HL-60 (cell line): Measurements from ENCODE around the gene ZNF618.

Source experiments
- DNase-seq, 2 experiments: peaks; one replicate each; pipeline ENCODE4 v3.0.0-alpha.2; 2010 to 2020; ENCODE audit warnings: low read depth in 1 of 2, low spot score in 1 of 2
- H3K27ac ChIP-seq: fragments of 250-450 bp; sonication (Bioruptor Pico); replicated peaks from 2 replicates; pipeline ENCODE4 v1.5.1; 2020; ENCODE audit warnings: mild to moderate bottlenecking, moderate library complexity
- H3K27me3 ChIP-seq: fragments of 250-450 bp; sonication (Bioruptor Pico); 2 replicates; pipeline ENCODE4 v1.5.1; 2021; ENCODE audit warnings: mild to moderate bottlenecking, moderate library complexity; ENCODE audit not compliant: insufficient read depth, poor library complexity, severe bottlenecking
- H3K4me3 ChIP-seq: replicated peaks from 2 replicates; pipeline ENCODE4 v1.5.1; 2011; ENCODE audit warnings: mild to moderate bottlenecking, control low read depth, low read length; ENCODE audit not compliant: insufficient read depth
- GABPA ChIP-seq: IDR thresholded peaks from 2 replicates; pipeline ENCODE4 v1.6.1; 2012; ENCODE audit warnings: low read depth
- POLR2AphosphoS5 ChIP-seq: IDR thresholded peaks from 2 replicates; pipeline ENCODE4 v1.6.1; 2012; ENCODE audit warnings: low read depth
- SPI1 ChIP-seq: IDR thresholded peaks from 2 replicates; pipeline ENCODE4 v1.6.1; 2012; ENCODE audit warnings: low read depth, mild to moderate bottlenecking, borderline replicate concordance
- TF ChIP-seq, protein P1 (sequence below): IDR thresholded peaks from one replicate; pipeline ENCODE4 v1.5.1; 2011; ENCODE audit warnings: low read length, control low read depth, inconsistent platforms; ENCODE audit not compliant: insufficient read depth
- TF ChIP-seq, protein P2 (sequence below): IDR thresholded peaks from 2 replicates; pipeline ENCODE4 v1.6.1; 2012; ENCODE audit warnings: low read depth; ENCODE audit not compliant: insufficient replicate concordance

Gene ZNF618

DNA sequence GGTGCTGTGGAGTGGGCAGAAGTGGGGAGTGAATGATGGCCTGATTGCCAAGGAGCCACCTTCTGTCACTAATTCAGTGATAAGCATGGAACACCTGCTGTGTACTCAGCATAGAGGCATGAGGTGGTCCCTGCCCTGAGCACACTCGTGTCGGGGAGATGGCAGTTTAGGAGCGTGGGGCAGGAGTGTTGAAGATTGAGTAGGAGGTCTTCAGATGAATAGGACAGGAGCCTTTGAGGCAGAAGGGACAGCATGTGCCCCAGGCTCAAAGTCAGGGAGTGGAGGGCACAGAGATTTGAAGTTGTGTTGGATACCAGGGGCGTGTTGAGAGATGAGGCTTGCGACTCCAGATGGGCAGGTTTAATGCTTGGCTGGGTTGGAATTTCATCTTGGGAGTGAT lies 55.0 kb downstream of the ZNF618 start:
- no peak for DNase-seq
- H3K4me3 ChIP-seq = no peak overlapping the region
- no peak overlapping the region for H3K27ac ChIP-seq
- H3K27me3 ChIP-seq = no peaks in the 10 kb centered on the region
- TF ChIP-seq, protein P1, sequence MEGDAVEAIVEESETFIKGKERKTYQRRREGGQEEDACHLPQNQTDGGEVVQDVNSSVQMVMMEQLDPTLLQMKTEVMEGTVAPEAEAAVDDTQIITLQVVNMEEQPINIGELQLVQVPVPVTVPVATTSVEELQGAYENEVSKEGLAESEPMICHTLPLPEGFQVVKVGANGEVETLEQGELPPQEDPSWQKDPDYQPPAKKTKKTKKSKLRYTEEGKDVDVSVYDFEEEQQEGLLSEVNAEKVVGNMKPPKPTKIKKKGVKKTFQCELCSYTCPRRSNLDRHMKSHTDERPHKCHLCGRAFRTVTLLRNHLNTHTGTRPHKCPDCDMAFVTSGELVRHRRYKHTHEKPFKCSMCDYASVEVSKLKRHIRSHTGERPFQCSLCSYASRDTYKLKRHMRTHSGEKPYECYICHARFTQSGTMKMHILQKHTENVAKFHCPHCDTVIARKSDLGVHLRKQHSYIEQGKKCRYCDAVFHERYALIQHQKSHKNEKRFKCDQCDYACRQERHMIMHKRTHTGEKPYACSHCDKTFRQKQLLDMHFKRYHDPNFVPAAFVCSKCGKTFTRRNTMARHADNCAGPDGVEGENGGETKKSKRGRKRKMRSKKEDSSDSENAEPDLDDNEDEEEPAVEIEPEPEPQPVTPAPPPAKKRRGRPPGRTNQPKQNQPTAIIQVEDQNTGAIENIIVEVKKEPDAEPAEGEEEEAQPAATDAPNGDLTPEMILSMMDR = no peak
- no peak for TF ChIP-seq SPI1
- TF ChIP-seq, protein P2, sequence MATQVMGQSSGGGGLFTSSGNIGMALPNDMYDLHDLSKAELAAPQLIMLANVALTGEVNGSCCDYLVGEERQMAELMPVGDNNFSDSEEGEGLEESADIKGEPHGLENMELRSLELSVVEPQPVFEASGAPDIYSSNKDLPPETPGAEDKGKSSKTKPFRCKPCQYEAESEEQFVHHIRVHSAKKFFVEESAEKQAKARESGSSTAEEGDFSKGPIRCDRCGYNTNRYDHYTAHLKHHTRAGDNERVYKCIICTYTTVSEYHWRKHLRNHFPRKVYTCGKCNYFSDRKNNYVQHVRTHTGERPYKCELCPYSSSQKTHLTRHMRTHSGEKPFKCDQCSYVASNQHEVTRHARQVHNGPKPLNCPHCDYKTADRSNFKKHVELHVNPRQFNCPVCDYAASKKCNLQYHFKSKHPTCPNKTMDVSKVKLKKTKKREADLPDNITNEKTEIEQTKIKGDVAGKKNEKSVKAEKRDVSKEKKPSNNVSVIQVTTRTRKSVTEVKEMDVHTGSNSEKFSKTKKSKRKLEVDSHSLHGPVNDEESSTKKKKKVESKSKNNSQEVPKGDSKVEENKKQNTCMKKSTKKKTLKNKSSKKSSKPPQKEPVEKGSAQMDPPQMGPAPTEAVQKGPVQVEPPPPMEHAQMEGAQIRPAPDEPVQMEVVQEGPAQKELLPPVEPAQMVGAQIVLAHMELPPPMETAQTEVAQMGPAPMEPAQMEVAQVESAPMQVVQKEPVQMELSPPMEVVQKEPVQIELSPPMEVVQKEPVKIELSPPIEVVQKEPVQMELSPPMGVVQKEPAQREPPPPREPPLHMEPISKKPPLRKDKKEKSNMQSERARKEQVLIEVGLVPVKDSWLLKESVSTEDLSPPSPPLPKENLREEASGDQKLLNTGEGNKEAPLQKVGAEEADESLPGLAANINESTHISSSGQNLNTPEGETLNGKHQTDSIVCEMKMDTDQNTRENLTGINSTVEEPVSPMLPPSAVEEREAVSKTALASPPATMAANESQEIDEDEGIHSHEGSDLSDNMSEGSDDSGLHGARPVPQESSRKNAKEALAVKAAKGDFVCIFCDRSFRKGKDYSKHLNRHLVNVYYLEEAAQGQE = no peak
- TF ChIP-seq GABPA = no peak
- TF ChIP-seq POLR2AphosphoS5 = no peak

GRCh38 chr9:113931777-113932176 lies 55.7 kb downstream of the ZNF618 start:
- Histone ChIP-seq H3K27ac (no peak overlapping the region), H3K4me3 (no peak overlapping the region), H3K27me3 (no peaks in the 10 kb centered on the region)
- TF ChIP-seq, protein P1 = no peak
- DNase-seq = no peak

GRCh38 chr9:113932906-113933584 lies 56.9 kb downstream of the ZNF618 start:
- Histone ChIP-seq H3K27me3 (no peaks in the 10 kb centered on the region), H3K27ac (no peak overlapping the region), H3K4me3 (no peak overlapping the region)
- TF ChIP-seq GABPA (no peak), SPI1 (no peak), POLR2AphosphoS5 (no peak)
- TF ChIP-seq, protein P1 = no peak
- TF ChIP-seq, protein P2 = no peak
- no peak for DNase-seq

DNA sequence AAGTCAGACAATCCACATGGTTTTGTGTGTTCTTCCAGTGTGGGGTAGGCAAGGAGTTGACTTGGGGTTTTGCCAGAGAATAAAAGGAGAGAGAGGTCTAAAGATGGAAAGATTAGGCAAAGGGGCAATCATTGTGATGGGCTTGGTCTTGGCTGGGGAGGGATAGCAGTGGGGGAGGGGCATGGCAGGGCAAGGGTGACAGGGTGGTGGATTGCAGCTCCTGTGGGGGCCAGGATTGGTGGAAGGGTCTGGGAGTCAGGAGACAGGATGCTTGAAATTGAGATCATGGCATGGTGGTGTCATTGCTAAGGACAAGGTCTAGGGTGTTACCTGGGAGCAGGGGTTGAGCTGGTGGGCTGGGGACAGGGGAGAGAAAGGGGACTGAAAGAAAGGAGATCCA lies 57.6 kb downstream of the ZNF618 start:
- no peaks in the 10 kb centered on the region for H3K27me3 ChIP-seq
- DNase-seq = no peak
- TF ChIP-seq SPI1 = no peak
- TF ChIP-seq, protein P2 = no peak
- TF ChIP-seq, protein P1 = no peak
- no peak for TF ChIP-seq POLR2AphosphoS5
- TF ChIP-seq GABPA = no peak
- H3K27ac ChIP-seq = no peak overlapping the region
- H3K4me3 ChIP-seq = no peak overlapping the region
